HG02588 (cell line): Measurements from ENCODE around the gene HIBCH.
"Not testable (repeated sequence)": the region's sequence is repeated elsewhere in the genome, so short reads cannot be mapped to it uniquely, and the experiment has no call there.

ENCODE experiments used
- ATAC-seq: cut with Tn5 transposase; IDR thresholded peaks from one replicate; pipeline ENCODE4 v1.9.1; 2021; ENCODE audit warnings: mild to moderate bottlenecking, moderate library complexity; ENCODE audit not compliant: unreplicated experiment

Gene HIBCH

DNA sequence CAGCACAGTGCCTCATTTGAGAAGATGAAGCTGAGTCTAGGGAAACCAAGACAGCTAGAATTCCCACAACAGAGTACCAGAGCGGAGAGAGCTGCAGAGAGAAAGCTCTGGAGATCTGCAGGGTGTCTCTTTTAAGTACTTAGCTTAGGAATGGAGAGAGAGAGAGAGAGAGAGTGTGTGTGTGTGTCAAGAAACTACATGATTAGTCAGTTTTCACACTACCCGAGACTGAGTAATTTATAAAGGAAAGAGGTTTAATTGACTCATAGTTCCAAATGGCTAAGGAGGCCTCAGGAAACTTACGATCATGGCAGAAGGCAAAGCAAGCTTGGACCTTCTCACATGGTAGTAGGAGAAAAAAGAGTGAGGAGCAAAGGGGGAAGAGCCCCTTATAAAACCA lies 64.0 kb downstream of the HIBCH start:
- no peak for ATAC-seq

DNA sequence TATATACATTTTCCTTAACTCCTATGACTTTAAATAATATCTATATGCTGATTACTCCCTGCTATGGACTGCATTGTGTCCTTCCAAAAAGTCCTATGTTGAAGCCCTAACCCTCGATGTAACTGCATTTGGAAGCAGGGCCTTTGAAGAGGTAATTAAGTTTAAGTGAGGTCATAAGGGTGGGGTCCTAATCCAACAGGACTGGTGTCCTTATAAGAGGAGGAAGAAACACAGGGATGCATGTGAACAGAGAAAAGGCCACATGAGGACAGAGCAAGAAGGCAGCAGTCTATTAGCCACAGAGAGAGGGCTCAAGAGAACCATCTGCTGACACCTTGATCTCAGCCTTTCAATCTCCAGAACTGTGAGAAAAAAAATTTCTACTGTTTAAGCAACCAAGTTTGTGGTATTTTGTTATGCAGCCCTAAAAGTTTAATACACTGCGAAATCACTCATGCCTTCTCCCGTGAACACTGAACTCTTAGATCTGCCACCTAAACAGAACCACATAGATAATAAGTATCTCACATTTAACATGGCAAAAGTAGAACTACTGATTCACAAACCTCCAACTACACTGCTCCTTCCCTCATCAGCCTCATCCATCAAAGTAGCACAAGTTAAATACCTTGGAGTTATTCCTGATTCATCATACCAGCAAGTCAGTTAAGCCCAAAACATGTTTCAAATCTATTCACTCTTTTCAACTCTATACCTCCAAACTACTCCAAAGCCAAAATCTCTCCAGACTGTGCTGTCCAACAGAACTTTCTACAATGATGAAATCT lies 65.4 kb downstream of the HIBCH start:
- ATAC-seq: no peak

DNA sequence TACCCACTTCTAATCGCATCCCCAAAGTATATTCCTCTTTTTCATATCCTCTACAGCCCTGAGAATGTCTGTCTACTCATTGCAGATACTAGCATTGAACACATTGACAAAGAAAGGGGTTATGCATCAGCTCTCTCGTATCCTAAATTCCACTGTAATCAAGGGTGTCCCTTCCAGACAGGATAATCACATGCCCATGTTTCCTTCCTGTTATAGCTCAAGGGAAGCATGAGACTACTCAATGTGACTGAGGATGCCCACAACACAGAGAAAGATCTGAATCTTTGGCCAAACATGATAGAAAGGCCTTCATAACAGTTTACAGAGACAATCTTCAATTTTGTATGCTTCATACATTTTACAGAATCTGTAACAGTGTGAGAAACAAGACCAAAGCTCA lies 69.2 kb downstream of the HIBCH start:
- no peak for ATAC-seq

DNA sequence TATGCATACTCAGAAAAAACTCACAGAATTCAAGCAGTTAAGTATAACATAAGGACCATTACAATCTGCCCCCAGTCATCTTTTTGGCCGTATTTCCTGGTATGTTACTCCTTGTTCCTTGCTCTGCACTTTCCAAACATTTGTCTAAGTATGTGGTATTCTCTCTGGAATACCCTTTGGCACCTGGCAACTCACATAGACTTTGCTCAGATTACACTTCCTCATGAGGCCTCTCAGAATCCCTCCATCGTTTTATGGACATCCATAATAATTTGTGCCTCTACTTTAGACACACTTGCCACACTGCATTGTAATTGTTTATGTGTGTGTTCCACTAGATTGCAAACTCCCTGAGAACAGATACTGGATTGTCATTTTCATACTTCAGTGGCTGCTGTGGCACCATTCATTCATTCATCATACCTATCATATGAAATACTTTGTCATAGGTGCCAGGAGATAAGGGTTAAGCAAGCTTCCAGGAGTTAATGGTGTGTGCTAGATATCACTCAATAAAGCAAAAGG lies 84.0 kb downstream of the HIBCH start:
- no peak for ATAC-seq

GRCh38 chr2:190235101-190235500 lies 84.5 kb downstream of the HIBCH start:
- ATAC-seq: no peak

- not testable (repeated sequence) for ATAC-seq
Measured at GRCh38 chr2:190223989-190224388, 95.6 kb downstream of the HIBCH start.

DNA sequence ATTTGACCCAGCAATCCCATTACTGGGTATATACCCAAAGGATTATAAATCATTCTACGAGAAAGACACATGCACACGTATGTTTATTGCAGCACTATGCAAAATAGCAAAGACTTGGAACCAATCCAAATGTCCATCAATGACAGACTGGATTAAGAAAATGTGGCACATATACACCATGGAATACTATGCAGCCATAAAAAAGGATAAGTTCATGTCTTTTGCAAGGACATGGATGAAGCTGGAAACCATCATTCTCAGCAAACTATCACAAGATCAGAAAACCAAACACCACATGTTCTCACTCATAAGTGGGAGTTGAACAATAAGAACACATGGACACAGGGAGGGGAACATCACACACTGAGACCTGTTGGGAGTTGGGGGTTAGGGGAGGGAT lies 96.9 kb downstream of the HIBCH start:
- not testable (repeated sequence) for ATAC-seq

GRCh38 chr2:190221429-190221828 lies 98.2 kb downstream of the HIBCH start:
- no peak for ATAC-seq

- no peak for ATAC-seq
Measured at GRCh38 chr2:190219186-190219585, 100.4 kb downstream of the HIBCH start.

DNA sequence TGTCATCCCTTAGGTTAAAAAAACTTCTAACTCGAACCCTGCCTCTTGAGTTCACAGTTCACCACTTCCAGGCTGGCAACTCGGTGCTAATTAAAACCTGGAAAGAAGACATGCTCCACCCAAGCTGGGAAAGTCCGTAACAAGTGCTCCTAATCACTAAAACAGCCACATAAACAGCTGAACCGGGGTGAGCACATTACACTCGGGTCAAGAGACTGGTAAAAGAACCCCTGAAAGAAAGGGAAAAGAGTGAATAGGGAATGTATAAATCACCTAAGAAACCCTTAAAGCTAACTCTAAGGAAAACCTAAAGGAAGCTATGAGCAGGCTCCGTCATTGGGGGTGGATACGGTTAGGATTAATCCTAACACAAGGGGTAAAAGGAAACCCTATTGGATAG lies 102.0 kb downstream of the HIBCH start:
- no peak for ATAC-seq

DNA sequence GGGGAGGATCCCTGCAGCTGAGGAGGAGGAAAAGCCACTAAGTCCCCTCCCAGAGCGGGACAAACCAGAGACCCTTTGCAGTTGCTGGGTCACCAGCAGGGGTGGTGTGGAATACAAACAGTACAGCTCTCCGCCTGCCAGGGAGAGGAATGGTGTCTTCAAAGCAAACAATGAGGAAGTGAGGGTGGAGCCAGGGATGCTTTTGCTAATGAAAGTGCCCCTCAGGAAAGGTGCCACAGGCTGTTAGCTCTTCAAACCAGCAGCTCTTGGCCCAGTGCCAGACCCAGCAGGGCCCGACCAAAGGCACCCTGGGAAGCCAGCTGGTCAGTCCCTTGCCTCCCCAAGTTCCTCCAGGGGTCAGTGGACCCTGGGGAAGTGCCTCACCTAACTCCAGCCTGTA lies 102.8 kb downstream of the HIBCH start:
- no peak for ATAC-seq

DNA sequence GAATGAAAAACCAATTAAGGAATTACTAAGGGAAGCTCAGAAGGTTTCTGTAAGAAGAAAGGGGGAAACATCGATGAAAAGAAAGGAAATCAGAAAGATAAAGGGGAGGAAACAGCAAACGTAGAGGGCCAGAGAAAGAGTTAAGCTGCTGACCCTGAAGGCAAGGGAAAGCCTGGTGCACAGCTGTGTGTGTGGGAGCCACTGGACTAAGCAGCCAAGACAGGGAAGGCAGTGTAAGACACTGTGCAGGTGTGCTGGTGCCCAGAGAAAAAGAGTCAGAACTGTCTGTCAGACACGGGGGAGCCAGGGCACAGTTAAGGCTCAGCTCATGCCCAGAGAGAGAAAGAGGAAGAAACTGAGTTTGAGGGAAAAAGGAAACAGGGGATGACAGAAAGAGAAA lies 104.0 kb downstream of the HIBCH start:
- no peak for ATAC-seq

DNA sequence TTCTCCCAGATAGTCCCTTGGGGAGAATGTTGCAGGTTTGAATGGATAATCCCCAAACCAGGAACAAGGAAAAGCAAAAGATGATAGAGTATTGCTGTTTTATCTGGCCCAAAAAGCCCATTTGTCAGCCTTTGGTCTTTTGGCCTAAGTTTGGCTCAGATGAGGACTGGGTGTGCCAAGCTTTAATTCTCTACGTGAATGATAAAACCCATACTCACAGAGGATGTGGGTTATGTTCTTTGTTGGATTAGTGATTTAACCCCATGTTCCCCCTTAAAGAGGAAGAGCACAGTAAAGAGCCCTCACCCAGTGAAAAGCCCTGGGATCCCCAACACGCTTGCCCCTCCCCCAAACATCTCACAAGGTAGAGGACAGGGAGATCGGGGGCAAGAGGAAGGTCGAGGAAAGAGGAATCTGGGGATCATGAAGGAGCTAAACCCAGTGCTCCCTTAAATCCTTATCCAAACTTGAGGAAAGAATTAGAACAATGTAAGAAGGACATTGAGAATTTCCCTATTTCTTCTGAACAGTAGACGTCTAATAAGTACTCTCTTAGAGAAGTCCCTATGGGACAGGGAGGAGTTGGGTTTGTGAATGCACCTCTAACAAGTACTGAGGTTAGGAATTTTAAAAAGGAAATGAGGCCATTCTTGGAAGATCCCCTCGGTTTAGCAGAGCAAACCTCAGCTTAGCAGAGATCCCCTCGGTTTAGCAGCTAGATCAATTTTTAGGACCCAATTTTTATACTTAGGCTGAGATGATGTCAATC lies 105.0 kb downstream of the HIBCH start:
- ATAC-seq: no peak

- no peak for ATAC-seq
Measured at GRCh38 chr2:190213441-190214335, 105.9 kb downstream of the HIBCH start.

GRCh38 chr2:190210471-190210870 lies 109.2 kb downstream of the HIBCH start:
- ATAC-seq: no peak

DNA sequence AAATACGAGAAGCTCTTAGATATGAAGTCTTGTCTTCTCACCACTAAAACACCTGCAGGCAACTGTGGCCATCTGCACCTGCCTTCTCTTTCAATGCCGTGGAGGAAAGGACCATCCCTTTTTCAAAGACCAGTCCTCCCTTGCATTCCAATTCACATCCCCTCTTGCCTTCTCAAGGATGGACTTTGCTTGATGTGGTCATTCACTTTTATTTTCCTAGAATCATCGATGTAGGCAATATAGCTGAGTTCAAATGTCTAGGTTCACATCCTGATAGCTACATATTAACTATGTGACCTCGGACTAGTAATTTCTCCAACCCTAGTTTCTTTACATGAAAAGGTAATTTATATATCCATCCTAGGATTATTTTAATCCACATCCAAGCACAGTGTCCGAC lies 110.1 kb downstream of the HIBCH start:
- no peak for ATAC-seq

DNA sequence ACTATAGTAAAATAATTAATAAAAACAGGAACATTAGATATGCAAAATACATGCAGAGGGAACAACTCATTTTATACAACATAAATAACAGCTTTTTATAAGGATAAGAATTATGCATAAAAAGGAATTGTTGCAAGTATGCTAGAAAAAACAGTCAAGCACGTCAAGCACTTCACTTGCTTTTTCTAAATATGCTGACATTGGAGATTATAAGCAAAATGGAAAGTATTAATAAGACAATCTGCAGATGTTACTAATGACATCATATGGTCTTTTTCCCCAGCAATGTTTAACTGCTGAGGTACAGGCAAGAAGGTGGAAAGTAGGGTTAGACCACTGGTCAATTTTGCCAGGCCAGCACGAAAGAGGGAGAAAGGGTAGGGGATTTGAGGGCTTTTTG lies 111.7 kb downstream of the HIBCH start:
- no peak for ATAC-seq

DNA sequence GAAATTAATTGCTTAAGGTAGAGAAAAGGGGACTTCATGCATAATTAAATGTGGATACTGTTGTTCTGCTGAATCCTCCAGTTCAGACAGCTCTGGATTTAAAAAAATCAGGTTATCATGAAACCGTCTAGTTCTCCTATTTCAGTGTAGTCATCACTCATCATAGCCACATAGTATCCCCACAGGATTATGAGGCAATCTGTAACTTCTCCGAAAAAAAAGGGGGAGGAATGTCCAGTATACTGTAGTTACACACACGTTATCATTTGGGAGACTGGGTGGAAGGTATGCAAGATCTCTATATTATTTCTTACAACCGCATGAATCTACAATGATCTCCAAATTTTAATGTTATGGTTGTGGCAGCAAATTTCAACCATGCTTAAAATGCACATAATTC lies 114.0 kb downstream of the HIBCH start:
- no peak for ATAC-seq

- ATAC-seq: no peak
Measured at GRCh38 chr2:190202604-190203003, 117.0 kb downstream of the HIBCH start.

DNA sequence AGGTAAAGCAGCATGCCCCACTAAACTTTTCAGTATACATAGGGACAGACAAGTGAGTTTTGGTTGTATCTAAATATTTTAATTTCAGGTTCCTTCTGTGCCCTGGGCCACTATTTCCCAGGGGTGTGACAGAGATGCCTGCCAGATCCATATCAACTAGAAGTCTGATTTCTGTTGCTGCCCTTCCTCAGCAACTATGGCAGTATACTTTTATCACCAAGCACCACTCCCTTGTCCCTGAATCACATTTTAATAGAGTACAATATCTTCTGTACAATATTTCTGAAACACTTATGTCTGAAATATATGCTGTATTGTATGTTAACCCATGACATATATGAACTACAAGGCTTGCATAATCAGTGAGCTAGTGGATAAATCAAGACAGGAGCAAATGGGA lies 117.6 kb downstream of the HIBCH start:
- no peak for ATAC-seq

DNA sequence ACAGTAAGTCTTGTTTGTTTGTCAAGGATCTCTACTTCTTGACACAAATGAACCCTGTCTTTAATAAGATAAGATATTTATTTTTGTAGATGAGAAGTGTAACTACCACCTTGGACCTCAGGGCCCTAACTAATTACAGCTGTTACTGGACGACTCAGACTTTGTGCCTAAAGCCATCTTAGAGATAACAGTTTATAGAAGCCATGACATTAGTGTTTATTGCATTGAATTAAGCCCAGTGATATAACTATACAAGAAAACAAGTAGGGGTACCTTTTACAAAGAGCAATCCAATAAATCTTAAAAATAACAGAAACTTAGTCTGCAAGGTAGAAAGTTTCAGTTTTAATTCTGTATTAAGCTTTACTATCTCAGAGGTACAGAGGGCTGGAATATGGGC lies 119.0 kb downstream of the HIBCH start:
- ATAC-seq: no peak
